GM19025 (cell line): ENCODE data around the gene LPIN2.
A peak's percentile ranks its signal among the peaks of the same experiment; 100 is the strongest.
"Not testable (repeated sequence)": the region's sequence is repeated elsewhere in the genome, so short reads cannot be mapped to it uniquely, and the experiment has no call there.

Source experiments
- ATAC-seq: cut with Tn5 transposase; IDR thresholded peaks from one replicate; pipeline ENCODE4 v1.9.1; 2021; ENCODE audit warnings: mild to moderate bottlenecking, low read depth, moderate library complexity; ENCODE audit not compliant: unreplicated experiment

The LPIN2 gene

GRCh38 chr18:3046216-3046808 is 33.4 kb upstream of the LPIN2 start:
- ATAC-seq: no peak

GRCh38 chr18:3044931-3045698 is 32.2 kb upstream of the LPIN2 start:
- no peak for ATAC-seq

GRCh38 chr18:3042379-3042778 is 29.4 kb upstream of the LPIN2 start:
- ATAC-seq: no peak

- ATAC-seq: no peak
Measured at GRCh38 chr18:3041843-3042242, 28.9 kb upstream of the LPIN2 start.

- ATAC-seq: no peak
Measured at GRCh38 chr18:3040881-3041280, 27.9 kb upstream of the LPIN2 start.

GRCh38 chr18:3040173-3040572 is 27.2 kb upstream of the LPIN2 start:
- no peak for ATAC-seq

GRCh38 chr18:3037423-3037915 is 24.5 kb upstream of the LPIN2 start:
- ATAC-seq: peak; percentile 94

- no peak for ATAC-seq
Measured at GRCh38 chr18:3036108-3036507, 23.2 kb upstream of the LPIN2 start.

- no peak for ATAC-seq
Measured at GRCh38 chr18:3035635-3036034, 22.7 kb upstream of the LPIN2 start.

- no peak for ATAC-seq
Measured at GRCh38 chr18:3032721-3033120, 19.8 kb upstream of the LPIN2 start.

- ATAC-seq: no peak
Measured at GRCh38 chr18:3029215-3029952, 16.4 kb upstream of the LPIN2 start.

GRCh38 chr18:3028115-3028514 is 15.2 kb upstream of the LPIN2 start:
- ATAC-seq: not testable (repeated sequence)

GRCh38 chr18:3027370-3027891 is 14.5 kb upstream of the LPIN2 start:
- ATAC-seq: no peak

GRCh38 chr18:3025544-3025943 is 12.6 kb upstream of the LPIN2 start:
- ATAC-seq: no peak

GRCh38 chr18:3023603-3024002 is 10.7 kb upstream of the LPIN2 start:
- ATAC-seq: not testable (repeated sequence)

GRCh38 chr18:3016585-3017297 is 3.8 kb upstream of the LPIN2 start:
- ATAC-seq: no peak

- ATAC-seq: no peak
Measured at GRCh38 chr18:3015851-3016250, 2.9 kb upstream of the LPIN2 start.

- ATAC-seq: no peak
Measured at GRCh38 chr18:3015204-3015592, 2.3 kb upstream of the LPIN2 start.

GRCh38 chr18:3014503-3015203 is 1.7 kb upstream of the LPIN2 start:
- no peak for ATAC-seq
